GM18505 (cell line): Measurements from ENCODE around the gene TRIO.
A peak's percentile ranks its signal among the peaks of the same experiment; 100 is the strongest.
"Not testable (repeated sequence)": the region's sequence is repeated elsewhere in the genome, so short reads cannot be mapped to it uniquely, and the experiment has no call there.

ENCODE experiments used
- ATAC-seq: cut with Tn5 transposase; IDR thresholded peaks from one replicate; pipeline ENCODE4 v1.9.1; 2021; ENCODE audit not compliant: unreplicated experiment
- POLR2A ChIP-seq: IDR thresholded peaks from 4 replicates; pipeline ENCODE4 v1.6.1; 2011; ENCODE audit warnings: borderline replicate concordance; ENCODE audit not compliant: insufficient read depth, insufficient read length; ENCODE audit errors: extremely low read depth

TRIO gene

DNA sequence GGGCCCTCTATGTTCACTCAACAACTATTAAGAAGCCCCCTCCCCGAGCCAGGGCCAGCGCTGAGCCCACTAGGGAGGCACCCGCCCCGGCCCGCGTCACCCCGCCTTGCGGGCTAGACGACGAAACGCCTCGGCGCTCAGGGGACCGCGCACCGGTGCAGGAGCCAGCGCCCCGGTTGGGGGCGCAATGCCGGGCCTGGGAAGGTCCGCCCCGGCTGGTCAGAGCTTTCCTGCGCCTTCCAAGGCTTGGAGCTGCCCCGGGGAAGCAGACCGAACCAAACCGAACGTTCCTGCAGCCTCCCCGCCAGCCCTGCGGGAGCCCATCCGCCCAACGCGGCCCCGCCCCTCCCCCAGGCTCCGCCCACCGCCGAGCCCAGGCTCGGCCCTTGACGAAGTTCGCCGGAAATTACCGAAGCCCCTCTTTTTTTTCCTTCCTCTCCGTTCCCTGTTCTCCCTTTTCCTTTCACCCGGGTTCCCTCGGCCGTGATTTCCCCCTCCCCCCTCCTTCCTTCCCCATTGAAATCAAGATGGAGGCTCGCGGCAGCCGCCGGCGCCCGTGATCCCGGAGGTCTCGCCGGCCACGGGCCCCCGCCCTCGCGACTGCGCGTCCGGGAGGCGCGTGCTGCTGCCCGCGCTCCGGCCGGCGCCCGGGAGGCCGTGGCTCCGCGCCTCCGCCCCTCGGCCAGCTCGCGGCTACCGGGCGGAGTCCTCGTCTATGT, at the start of gene TRIO:
Gene TRIO, plus strand, starts transcription at position 516 of the 719 bp plus-strand sequence. CDS start 384 bp downstream, outside the sequence.
- peak; percentile 72 for TF ChIP-seq POLR2A

DNA sequence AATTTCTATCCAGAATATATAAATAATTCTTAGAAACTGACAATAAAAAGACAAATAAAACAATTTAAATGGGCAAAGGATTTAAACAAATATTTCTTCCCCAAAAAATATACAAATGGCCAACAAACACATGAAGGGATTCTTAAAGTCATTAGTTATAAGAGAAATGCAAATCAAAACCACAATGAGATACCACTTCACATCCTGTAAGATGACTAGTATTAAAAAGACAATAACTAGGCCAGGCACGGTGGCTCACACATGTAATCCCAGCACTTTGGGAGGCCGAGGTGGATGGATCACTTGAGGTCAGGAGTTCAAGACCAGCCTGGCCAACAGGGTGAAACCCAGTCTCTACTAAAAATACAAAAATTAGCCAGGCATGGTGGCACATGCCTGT, 45.8 kb upstream of the TRIO start:
- not testable (repeated sequence) for ATAC-seq

More for the DNA sequence above, at the start of gene TRIO:
- peak; percentile 45 for ATAC-seq

DNA sequence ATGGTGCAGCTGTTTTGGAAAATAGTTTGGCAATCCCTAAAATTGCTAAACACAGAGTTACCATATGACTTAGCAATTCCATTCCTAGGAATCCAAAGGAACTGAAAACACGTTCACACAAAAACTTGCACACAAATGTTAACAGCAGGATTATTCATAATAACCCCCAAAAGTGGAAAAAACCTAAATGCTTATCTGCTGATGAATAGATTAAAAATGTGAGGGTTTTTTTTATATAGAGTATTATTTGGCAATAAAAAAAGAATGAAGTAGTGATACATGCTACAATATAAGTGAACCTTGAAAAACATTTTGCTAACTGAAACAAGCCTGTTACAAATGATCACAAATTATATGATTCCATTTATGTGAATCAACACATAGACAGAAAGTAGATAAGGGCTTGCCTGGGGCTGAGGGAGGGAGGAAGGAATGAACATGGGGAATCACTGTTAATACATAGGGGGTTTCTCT, 45.1 kb upstream of the TRIO start:
- TF ChIP-seq POLR2A = no peak
- ATAC-seq = no peak

DNA sequence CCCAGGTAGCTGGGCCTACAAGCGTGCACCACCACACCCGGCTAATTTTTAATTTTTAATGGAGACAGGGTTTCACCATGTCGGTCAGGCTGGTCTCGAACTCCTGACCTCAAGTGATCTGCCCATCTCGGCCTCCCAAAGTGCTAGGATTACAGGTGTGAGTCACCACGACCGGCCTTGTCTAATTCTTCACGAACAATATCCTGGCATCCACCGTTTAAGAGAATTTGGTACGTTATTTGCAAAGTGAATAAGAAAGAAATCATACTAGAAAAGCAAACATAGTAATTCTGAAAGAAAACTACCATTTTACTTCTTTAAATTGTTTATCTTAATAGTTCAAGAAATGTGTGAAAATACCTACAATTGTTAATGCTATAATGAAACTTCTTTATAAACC, 42.9 kb upstream of the TRIO start:
- ATAC-seq = no peak
- no peak for TF ChIP-seq POLR2A

DNA sequence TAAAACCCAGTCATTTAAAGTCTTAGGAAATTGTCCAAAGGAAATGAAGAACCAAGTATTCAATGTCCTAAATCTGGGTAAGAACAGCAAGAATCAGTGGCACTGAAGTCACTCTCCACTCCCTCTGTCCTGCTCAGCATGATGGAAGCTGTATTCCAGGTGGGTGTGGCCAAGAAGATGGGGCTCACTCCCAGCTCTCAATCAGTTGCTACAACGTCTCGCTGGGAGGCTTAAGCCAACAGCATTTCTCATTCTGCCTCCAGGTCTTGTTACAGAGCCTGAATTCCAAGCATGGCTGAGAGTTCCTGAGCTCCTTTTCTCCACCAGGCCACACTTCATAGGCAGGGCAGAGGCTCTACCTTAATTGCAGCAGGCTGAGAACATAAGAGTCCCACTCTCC, 41.2 kb upstream of the TRIO start:
- ATAC-seq = no peak
- TF ChIP-seq POLR2A = no peak

DNA sequence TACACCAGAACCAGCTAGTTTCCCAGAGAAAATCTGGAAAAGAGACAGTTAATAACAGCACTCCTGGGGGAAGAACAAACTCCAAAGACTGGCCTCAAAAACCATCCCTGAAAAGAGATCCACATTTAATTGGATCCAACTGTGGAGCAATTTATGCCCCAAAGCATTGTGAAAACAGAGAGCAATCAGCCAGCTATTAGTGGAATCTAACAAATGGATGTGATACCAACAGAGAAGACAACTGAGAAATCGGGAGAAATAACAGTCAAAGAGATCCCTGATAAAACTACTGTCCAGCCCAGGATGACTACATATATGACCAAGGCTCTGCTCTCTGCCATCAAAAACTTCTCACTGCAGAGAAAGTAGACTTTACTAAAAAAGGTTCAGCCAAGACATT, 40.5 kb upstream of the TRIO start:
- ATAC-seq = no peak
- no peak for TF ChIP-seq POLR2A

DNA sequence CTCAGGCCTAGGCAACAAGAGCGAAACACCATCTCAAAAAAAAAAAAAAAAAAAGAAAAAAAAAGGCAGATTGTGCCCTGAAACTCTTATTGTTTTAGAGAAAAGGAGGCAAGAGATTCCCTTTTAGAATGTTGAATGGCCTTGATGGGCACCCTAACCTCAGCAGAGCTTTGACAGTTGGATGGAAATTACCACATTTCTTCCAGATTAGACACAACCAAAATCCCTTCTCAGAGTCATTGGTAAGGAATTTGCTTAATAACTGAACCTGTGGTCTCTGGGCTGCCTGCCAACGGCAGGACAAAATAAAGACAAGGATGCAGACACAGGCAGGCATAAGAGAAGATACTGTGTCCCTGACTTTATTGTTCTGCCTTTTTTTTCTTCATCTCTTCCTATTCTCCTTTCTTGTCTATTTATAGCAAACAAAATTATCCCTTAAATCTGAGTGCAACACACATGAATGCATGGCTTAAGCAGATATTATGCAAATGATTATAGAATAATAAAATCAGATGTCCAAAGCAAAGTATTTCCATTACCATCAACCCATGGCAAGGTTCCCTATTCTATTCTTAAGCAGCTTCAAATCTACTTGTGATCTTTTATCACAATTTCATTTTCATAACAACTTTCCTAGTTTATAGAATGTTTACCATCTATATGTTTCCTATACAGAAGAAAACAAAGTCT, 37.3 kb upstream of the TRIO start:
- TF ChIP-seq POLR2A = no peak
- no peak for ATAC-seq

DNA sequence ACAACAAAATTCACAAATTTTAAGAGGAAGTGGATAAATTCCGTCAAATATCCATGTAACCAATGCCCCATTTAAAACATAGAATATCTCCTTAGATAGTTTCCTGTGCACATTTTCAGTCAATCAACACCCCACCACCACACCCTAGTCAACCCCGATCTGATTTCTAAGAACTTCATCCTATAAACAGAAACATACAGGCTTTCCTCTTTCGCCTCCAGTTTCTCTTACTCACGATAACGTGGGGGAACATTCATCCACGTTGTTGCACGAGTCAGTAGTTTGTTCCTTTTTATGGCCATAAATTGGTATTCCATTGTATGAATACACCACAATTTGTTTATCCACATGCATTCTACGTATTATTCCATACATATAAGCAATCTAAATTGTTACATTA, 35.6 kb upstream of the TRIO start:
- no peak for ATAC-seq
- TF ChIP-seq POLR2A = no peak

DNA sequence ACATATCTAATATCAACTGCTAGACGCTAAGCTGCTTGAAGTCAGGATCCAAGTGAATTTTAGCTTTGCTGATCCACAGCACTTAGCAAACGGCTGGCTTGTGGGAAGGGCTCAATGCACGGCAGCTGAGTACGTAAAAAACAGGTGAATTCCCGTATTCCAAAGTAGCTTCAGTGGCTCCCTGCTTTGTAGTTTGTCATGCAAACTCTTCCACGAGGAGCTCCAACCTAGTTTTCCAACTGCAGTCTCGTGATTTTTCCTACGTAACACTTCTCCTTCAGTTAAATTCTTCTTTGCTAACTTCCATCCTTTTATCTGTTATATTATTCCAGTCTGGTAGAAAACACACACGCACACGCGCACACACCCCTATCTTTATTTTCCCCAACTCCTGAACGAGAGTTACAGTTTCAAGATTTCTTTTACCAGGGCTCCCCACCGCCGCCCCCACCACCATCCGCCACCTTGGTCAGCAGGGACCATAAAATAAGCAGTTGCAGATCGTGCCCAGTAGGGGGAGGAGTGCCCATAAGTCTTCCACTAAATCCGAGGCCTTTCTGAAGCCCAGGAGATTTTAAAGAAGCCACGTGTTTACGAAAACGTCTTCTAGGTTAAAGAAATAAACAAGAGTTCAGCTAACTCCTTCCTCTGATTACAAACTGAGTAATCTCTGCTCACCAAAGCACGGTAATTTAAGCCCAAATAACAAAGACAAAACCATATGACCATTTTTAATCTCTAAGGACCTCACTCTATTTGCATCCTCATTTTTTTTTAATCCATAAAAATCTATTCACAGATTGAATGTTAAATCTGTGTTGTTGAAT, 34.8 kb upstream of the TRIO start:
- ATAC-seq = peak; percentile 61

DNA sequence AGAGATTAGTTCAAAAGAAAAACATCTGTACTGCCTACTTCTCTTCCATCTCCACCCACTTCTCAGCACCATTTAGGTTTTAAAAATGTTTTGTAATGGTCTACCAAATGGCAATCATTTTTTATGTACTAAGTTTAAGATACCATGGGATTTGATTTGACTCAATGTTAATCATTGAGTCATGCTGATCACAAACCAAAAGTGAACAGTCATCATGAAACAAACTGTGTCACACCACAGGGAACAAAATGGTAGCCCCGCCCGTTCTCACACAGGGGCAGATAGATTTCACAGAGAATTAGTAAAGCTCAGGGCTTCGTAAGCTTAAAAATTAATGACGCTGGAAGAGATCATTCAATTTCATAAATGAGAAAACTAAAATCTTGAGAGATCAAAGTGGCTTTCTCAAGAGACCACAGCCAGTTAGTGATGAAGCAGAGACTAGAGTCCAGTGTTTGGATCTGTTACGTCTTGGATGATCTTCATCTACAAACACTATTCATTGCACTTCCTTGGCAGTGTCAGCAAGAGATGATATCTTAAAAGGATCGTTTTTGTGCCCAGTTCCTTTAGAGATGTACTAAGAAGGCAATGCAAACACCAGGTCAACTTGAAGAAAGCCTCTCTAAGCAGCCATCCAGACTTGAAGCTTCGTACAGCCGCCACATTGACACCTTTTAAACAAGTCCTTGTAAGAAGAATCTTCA, 33.9 kb upstream of the TRIO start:
- ATAC-seq = peak; percentile 83
- TF ChIP-seq POLR2A = no peak

More for the DNA sequence above, 34.8 kb upstream of the TRIO start:
- TF ChIP-seq POLR2A = no peak

DNA sequence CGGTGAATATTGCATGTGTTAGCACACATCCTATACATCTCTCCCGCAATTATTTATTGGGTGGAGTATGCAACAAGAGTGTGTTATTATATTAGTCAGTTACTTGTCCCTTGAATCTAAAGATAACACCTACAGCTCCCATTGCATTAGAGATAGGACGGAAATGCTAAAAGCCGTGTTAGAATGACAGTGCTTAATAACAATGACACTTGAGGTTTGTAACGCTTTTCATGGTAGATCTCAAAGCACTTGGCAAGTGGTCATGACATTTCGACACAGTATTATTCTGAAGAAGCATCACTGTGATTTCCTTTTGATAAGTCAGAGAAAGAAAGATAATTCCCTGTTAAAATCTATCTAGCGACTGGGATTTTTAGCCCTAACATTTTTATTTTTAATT, 33.4 kb upstream of the TRIO start:
- ATAC-seq = no peak
- TF ChIP-seq POLR2A = no peak

DNA sequence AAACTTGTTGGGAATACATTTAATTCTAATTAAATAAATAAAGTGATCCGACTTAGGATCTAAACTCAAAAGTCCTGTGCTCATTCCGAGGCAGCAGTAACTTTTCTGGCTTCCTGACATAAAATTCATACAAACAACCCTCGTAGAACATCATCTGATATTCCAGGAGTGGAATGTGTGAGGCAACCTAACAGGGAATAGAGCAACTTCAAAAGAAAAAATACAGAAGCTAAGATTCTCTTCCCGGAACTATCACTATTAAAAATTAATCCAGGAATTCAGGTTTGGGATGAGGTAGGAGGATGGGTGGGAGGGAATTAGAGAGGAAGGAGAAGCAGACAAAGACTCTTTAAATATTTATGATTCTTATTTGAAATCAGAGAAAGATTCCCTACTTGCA, 32.9 kb upstream of the TRIO start:
- no peak for TF ChIP-seq POLR2A
- ATAC-seq = no peak

DNA sequence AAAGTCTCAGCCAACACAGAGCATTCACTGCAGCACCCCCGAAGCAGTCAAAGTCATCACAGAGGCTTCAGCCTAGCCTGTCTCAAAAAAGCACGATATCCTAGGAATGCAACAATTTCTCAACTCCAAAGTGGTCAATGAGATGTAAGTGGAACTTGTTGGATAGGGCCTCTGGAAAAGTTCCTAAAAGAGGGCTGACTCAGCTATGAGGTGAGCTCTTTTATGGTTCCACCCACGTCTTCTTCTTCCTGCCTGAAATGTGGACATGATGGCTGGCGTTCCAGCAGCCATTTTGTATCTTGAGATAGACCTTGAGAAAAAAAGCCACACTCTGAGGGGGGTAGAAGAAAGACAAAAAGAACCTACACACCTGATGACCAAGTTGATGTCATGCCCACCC, 32.5 kb upstream of the TRIO start:
- TF ChIP-seq POLR2A = no peak
- ATAC-seq = no peak
